ENCODE measurements around the gene NCKAP5. TPM values are rescaled to one million over a fixed set of nuclear protein-coding genes. Genes with fewer than 3 reads are reported as not detected.

The NCKAP5 gene
- total and polyA plus RNA-seq, 9 of the 15 experiments (the other 6 are each of a cell fraction or from before 2014, with no cell fraction given) = not detected

- TF ChIP-seq ESRRA (IDR thresholded peaks at IDR 0.05; ENCODE audit: borderline replicate concordance, low read depth) (no peak), FOXJ3 (CRISPR knock-in tag; IDR thresholded peaks at IDR 0.05) (no peak), ZNF77 (CRISPR knock-in tag; IDR thresholded peaks at IDR 0.05) (no peak)
These were observed 129.3 kb downstream of the NCKAP5 start (continued) for GRCh38 chr2:133438848-133439564.

- no peak overlapping the region for H3K4me3 ChIP-seq
- CTCF ChIA-PET (ENCODE audit: low intra/inter-chr PET ratio) = no interaction called here
- no peak overlapping the region for H3K9ac ChIP-seq (ENCODE audit: insufficient read depth in 1 of 2, low read depth in 2 of 2, low read length in 2 of 2)
- no peak overlapping the region for H3K27ac ChIP-seq (ENCODE audit: extremely low read depth, low read depth, low read length)
- no peaks in the 10 kb centered on the region for H3K79me2 ChIP-seq (ENCODE audit: control insufficient read depth, insufficient read depth, low read length)
- H3K36me3 ChIP-seq (ENCODE audit: control insufficient read depth, insufficient read depth, low read length) = no peaks in the 10 kb centered on the region
- FAIRE-seq (no peak), ATAC-seq (no peak), DNase-seq (ENCODE audit: extremely low read depth in 1 of 4, low spot score in 3 of 4) (no peak)
- H3K27me3 ChIP-seq (ENCODE audit: control insufficient read depth in 2 of 2, insufficient read depth in 2 of 2, low read length in 2 of 2) = no peaks in the 10 kb centered on the region
- no peaks in the 10 kb centered on the region for H3K4me1 ChIP-seq (replicated peaks in 1 of 2; ENCODE audit: control insufficient read depth in 2 of 2, insufficient read depth in 2 of 2, low read length in 2 of 2)
- H3K9me3 ChIP-seq (replicated peaks; ENCODE audit: control insufficient read depth, insufficient read depth, low read depth, low read length) = no peaks in the 10 kb centered on the region
- H3K9me1 ChIP-seq (ENCODE audit: control insufficient read depth, insufficient read depth, low read length) = no peaks in the 10 kb centered on the region
- no TSS peak for BruUV-seq (replicated peaks)
- in situ Hi-C loops (cut with MboI) = no loop called here
- no peak overlapping the region for H3K4me2 ChIP-seq (ENCODE audit: insufficient read depth, low read length)
- no peaks in the 10 kb centered on the region for H4K20me1 ChIP-seq (replicated peaks; ENCODE audit: control insufficient read depth, insufficient read depth, low read length)
- POLR2A ChIA-PET = interaction anchor here (1.0 kb wide), 1 partner anchor 8 kb away, joined by 3 read pairs; no protein-coding TSS in a partner anchor
- intact Hi-C loops (cut with micrococcal nuclease) = no loop called here
- no peak overlapping the region for H2AFZ ChIP-seq (ENCODE audit: low read depth, low read length)
- no peak for TF ChIP-seq CHD7 (IDR thresholded peaks at IDR 0.05; ENCODE audit: low read depth, low read length)
- TF ChIP-seq, protein P1, sequence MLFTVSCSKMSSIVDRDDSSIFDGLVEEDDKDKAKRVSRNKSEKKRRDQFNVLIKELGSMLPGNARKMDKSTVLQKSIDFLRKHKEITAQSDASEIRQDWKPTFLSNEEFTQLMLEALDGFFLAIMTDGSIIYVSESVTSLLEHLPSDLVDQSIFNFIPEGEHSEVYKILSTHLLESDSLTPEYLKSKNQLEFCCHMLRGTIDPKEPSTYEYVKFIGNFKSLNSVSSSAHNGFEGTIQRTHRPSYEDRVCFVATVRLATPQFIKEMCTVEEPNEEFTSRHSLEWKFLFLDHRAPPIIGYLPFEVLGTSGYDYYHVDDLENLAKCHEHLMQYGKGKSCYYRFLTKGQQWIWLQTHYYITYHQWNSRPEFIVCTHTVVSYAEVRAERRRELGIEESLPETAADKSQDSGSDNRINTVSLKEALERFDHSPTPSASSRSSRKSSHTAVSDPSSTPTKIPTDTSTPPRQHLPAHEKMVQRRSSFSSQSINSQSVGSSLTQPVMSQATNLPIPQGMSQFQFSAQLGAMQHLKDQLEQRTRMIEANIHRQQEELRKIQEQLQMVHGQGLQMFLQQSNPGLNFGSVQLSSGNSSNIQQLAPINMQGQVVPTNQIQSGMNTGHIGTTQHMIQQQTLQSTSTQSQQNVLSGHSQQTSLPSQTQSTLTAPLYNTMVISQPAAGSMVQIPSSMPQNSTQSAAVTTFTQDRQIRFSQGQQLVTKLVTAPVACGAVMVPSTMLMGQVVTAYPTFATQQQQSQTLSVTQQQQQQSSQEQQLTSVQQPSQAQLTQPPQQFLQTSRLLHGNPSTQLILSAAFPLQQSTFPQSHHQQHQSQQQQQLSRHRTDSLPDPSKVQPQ (CRISPR knock-in tag; IDR thresholded peaks at IDR 0.05; ENCODE audit: borderline replicate concordance) = no peak
- no peak for TF ChIP-seq SREBF2 (CRISPR knock-in tag; IDR thresholded peaks at IDR 0.05)
- TF ChIP-seq MXI1 (IDR thresholded peaks at IDR 0.05; ENCODE audit: low read depth, low read length) = no peak
These were observed 130.2 kb downstream of the NCKAP5 start for GRCh38 chr2:133438026-133438425.

Data from K562 (cell line).